COLO668 (cell line): ENCODE results near the gene MYO5A.
"Not testable (repeated sequence)": the region's sequence is repeated elsewhere in the genome, so short reads cannot be mapped to it uniquely, and the experiment has no call there.

Source experiments
- DNase-seq: peaks from one replicate; lab custom pipeline; 2025; ENCODE audit not compliant: unreplicated experiment; lab: John Stamatoyannopoulos, UW

MYO5A gene

GRCh38 chr15:52424856-52425431 is 103.7 kb downstream of the MYO5A start:
- DNase-seq, result no peak

- no peak for DNase-seq
Measured at GRCh38 chr15:52423852-52424251, 104.8 kb downstream of the MYO5A start.

- DNase-seq, result no peak
Measured at GRCh38 chr15:52422001-52422400, 106.7 kb downstream of the MYO5A start.

GRCh38 chr15:52421029-52421428 is 107.7 kb downstream of the MYO5A start:
- DNase-seq, result no peak

GRCh38 chr15:52419494-52419893 is 109.2 kb downstream of the MYO5A start:
- DNase-seq, result no peak

- no peak for DNase-seq
Measured at GRCh38 chr15:52417957-52418356, 110.7 kb downstream of the MYO5A start.

- no peak for DNase-seq
Measured at GRCh38 chr15:52417521-52417920, 111.2 kb downstream of the MYO5A start.

GRCh38 chr15:52416566-52416965 is 112.1 kb downstream of the MYO5A start:
- not testable (repeated sequence) for DNase-seq

GRCh38 chr15:52415628-52416027 is 113.1 kb downstream of the MYO5A start:
- DNase-seq, result no peak

- DNase-seq, result no peak
Measured at GRCh38 chr15:52414936-52415335, 113.7 kb downstream of the MYO5A start.

GRCh38 chr15:52408823-52409222 is 119.9 kb downstream of the MYO5A start:
- DNase-seq, result no peak

GRCh38 chr15:52407374-52407773 is 121.3 kb downstream of the MYO5A start:
- no peak for DNase-seq

GRCh38 chr15:52406601-52407000 is 122.1 kb downstream of the MYO5A start:
- no peak for DNase-seq

- no peak for DNase-seq
Measured at GRCh38 chr15:52405856-52406255, 122.8 kb downstream of the MYO5A start.

GRCh38 chr15:52397118-52397517 is 131.6 kb downstream of the MYO5A start:
- DNase-seq, result no peak

GRCh38 chr15:52394118-52394517 is 134.6 kb downstream of the MYO5A start:
- no peak for DNase-seq

- DNase-seq, result no peak
Measured at GRCh38 chr15:52392008-52392687, 136.5 kb downstream of the MYO5A start.

- no peak for DNase-seq
Measured at GRCh38 chr15:52391069-52391468, 137.6 kb downstream of the MYO5A start.

- no peak for DNase-seq
Measured at GRCh38 chr15:52385670-52386069, 143.0 kb downstream of the MYO5A start.

- no peak for DNase-seq
Measured at GRCh38 chr15:52383100-52383588, 145.5 kb downstream of the MYO5A start.

GRCh38 chr15:52382647-52383046 is 146.0 kb downstream of the MYO5A start:
- no peak for DNase-seq

- DNase-seq, result no peak
Measured at GRCh38 chr15:52379395-52380106, 149.1 kb downstream of the MYO5A start.
